GM21515 (cell line): ENCODE results near the gene MROH7.

Experiments
- ATAC-seq: cut with Tn5 transposase; IDR thresholded peaks from one replicate; pipeline ENCODE4 v1.9.1; 2021; ENCODE audit not compliant: unreplicated experiment

Gene MROH7

DNA sequence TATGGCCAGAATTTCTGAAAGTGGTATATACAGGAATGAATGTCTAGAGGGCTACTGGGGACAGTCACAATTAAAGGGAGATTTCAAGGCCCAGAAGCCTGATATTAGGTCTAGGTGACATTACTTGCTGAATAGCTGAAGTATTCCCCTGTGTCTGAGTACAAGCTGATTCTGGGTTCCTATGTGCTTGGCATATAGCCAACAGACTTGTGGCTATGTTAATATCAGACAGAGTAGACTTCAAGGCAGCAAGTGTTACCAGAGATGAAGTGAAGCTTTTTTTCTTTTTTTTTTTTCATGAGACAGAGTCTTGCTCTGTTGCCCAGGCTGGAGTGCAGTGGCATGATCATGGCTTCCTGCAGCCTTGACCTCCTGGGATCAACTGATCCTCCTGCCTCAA is 82.4 kb downstream of the MROH7 start:
- no peak for ATAC-seq

DNA sequence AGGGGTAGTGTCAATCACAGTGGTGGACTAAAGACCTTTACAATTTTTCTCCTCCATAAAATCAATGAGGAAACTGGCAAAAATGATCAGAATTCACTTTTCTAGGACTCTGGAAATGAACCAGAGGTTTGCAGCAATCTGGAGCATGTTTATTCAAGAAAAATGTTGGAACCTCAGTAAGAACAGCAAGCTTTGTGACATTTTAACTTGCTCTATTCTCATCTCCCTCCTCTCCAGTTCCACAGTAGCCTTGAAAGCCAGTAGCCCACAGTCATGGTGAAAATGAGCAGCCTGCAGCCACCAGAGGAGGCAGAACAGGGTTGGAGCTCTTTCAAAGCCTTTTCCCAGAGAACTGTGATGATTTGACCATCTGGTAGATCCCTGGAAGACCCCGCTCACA is 83.2 kb downstream of the MROH7 start:
- ATAC-seq, result no peak

GRCh38 chr1:54728027-54728426 is 86.4 kb downstream of the MROH7 start:
- no peak for ATAC-seq

DNA sequence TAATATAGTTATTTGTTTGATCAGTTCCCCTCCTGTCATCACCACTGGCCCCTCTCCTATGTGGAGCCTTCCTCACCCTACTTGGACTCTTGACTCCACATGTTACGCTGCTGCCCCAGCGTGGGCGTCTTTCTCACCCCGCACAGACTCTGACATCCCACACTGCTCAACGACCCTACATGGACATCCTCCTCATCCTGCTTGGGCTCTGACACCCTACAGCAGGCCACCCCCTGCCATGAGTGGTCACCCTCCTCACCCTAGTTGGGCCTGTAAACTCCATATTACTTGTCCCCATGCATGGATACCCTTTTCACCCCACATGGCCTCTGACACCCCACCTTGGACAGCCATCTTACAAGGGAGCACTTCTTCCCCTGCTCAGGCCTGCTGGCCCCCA is 95.1 kb downstream of the MROH7 start:
- ATAC-seq, result no peak

DNA sequence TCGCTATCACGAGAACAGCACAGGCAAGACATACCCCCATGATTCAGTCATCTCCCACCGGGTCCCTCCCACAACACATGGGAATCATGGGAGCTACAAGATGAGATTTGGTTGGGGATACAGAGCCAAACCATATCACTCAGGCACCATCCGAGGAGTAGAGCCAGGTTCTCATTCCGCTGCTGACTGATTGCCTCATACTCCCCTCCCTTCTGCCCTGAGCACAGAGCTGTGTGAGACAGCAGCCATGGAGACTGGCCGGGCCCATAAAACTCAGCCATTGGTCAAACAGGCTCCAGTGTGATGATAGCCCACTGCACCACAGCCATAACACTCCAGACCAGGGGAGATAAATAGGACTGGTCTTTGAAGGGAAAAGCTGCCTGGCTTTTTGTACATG is 96.7 kb downstream of the MROH7 start:
- no peak for ATAC-seq

DNA sequence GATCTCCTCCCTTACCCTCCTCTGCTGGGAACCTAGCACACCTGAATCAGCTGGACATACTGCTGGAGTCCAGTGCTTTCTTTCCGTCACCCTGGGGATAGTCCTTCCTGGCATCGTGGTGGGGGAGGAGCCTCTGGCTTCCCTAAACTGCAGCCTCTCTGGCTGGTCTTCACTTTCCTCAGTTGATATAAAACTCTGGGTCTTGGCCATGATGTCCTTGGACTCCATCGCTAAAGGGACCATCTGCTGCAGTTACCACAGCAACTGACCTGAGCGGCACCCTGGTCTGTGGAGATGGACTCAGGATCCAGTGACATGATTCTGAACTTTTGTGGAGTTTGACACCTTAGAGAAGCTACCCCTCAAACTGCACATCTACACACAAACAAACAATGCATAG is 99.9 kb downstream of the MROH7 start:
- no peak for ATAC-seq

DNA sequence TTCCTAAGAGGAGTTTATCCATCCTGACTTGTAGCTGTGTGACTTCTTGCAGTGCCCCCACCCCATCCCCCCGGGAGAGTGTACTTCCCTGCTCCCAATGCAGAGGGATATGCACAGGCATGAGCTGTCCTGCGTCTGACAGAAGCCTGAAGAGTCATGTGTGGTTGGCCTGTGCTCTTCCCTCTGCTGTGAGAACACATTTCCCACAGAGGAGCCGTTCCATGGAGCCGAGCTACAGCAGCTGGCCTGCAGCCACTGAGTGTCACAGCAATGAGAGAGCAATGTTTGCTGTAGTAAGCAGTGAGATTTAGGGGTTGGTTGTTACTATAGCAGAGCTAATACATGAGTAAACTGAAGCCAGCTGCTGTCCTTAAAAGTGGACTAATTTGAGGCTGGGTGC is 100.7 kb downstream of the MROH7 start:
- no peak for ATAC-seq

GRCh38 chr1:54743416-54744226 is 102.0 kb downstream of the MROH7 start:
- ATAC-seq, result no peak

- ATAC-seq, result no peak
Observed at GRCh38 chr1:54744696-54745095, 103.1 kb downstream of the MROH7 start.

DNA sequence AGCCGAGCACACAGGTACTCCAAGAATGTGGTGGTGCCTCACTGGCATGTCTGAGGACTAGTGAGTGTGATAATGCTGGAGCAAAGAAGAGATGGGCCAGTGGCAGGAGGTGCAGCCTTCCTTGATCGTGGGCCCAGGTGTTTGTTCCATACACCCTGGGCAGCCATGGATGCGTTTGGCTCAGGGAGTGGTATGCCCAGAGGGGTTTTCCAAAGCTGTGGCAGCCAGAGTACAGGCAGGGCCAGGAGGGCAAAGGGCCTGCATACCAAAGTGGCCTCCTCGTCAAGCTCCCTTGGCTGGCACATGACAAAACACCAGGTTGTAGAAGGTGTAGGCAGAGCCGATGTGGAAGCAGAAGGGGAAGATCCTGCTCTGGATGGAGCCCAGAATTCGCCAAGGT is 103.7 kb downstream of the MROH7 start:
- no peak for ATAC-seq

GRCh38 chr1:54745864-54746263 is 104.3 kb downstream of the MROH7 start:
- ATAC-seq, result no peak

DNA sequence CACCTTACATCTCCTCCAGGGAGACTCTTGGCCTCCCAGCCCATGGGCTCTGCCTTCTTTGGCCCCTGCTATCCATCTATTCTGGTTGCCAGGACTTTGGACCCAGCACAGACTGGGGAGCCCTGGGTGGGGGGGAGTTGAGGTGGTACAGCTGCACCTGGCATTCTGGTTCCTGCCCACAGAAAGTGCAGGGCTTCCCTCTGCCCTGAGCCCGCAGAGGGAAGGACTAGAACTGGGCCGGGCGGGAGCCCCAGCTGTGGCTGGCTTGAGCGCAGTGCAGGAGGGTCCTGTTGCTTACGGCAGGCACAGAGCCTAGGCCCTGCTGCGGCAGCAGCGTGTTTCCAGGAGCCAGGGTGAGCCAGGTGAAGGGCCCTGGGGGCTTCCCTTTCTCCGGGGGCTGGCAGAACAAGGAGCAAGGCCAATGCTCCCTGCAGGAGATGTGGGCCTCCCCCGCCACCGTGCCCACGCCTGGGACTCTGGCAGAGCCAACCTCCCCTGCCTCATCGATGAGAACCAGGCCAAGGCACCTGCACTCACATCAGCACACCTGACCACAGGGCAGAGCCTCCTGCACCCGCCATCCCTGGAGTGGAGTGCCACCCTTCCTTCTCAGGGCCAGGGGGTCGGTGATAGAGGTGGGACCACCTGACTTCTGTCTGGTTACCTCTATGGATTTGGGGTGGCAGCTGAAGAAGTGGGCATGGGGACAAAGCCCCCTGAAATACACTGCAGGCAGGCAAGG is 106.7 kb downstream of the MROH7 start:
- ATAC-seq, result no peak

DNA sequence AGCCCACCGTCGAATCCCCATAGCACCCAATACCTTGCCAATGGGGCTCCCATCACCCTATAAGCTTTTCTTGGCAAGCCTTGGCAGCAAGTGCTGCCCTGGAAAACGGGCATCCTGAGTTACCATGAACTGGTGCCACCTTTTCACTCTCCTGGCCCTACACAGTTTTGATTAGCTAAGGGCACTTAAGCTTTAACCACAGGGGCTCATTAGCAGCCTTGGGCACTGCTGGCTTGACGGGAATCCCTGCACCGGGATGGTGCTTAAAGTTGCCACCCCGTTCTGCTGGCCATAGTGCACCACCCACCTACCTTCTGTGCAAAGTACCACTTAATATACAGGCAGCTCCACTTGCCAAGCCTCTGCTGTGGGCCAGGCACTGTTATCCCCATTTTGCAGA is 109.0 kb downstream of the MROH7 start:
- no peak for ATAC-seq

DNA sequence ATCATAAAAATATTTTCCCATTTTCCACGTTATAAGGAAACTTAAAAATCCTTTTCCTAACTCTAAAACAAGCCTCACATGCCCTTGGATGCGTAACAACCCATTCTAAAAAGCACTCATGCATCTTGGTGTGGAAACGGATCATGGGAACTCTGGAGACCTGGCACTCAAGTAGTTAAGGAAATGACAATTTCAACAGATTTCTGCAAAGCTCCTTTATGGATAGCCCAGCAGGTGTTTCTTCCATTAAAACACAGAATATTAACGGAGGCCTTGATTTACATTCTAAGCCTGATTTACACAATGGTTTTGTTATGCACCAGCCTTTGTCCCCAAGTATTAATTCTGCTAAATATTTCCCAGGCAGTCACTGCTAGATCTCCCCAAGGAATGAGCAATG is 109.8 kb downstream of the MROH7 start:
- ATAC-seq, result no peak

DNA sequence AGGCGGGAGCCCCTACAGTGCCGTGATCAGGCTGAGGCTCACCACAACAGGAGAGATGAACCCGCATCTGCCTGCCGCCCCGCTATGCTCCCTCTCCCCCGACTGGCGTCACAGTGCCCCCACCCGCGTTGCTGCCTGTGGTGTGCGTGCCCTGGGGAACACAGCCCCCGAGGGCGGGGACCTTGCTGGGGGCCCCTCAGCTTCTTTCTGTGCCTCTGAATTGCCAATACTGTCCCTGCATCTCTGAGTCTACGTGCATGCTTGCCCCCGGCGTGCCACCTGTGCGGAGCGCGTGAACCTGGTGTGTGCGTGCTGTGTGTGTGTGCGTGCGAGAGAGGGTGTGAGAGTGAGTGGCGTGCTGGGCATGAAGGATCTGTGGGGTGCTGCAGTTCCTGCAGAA is 112.5 kb downstream of the MROH7 start:
- no peak for ATAC-seq

DNA sequence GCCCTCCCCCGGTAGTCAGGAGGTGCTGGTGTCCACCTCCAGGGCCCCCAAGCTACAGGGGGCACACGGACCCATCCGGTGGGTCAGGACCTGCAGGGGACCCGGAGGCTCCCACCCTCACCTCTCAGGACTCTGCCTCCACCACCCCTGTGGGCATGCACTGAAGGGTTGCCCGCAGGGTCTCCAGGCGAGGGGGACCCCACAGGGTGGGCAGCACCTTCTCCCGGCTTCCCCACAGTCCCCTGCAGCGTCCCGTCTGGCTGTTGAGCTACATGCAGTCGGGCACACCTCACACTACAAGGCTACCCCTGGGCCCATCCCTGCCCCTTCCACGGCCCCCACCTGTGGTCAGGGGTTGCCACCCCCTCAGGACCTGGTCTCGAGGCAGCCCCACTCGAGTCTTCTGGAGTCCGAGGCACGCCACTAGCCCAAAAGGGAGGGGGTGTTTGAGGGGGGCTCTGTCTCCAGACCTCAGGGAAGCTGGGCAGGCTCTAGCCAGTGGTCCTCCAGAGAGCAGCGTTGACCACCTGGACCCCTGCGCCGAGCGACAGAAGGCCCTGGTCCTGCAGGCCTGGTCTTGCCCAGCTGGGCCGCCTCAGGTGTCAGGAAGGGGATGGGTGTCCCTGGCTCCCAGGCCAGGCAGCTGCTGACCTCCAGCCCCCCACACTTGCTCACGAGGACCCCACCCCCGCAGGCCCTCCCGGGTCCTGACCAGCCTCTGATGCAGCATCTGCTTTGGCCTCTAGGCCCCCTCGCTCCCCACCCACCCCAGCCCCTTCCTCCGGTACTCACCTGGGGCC is 113.1 kb downstream of the MROH7 start:
- no peak for ATAC-seq

DNA sequence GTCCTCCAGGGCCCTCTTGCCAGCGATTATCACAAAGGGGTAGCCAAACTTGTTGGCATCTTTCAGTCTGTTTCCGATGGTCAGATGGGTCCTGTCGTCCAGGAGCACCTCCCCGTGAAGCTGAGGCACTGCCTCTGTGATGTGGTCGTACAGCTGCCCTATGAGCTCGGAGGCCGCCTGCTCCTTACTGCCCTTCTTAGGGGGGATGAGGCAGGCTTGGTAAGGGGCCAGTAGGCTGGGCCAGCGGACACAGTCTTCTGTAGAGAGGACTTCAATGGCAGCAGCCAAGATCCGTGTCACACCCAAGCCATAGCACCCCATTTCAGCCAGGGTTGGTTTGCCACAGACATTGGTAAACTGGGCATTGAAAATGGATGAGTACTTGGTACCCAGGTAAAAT is 116.2 kb downstream of the MROH7 start:
- ATAC-seq, result no peak

GRCh38 chr1:54758678-54759348 is 117.2 kb downstream of the MROH7 start:
- ATAC-seq, result no peak
